Fibroblast of lung (primary cell): Measurements from ENCODE around the gene SLC7A14. TPM values are rescaled to one million over a fixed set of nuclear protein-coding genes. Genes with fewer than 3 reads are reported as not detected.

Source experiments
- DNase-seq, 2 donors: peaks; one replicate each; pipeline versions ENCODE4 v3.0.0 to v3.0.0-alpha.2; 2010; ENCODE audit warnings: low read depth in 2 of 2
- H2AFZ ChIP-seq: 2 replicates; pipeline ENCODE4 v1.5.1; 2012; ENCODE audit warnings: low read length, control low read depth, inconsistent platforms
- H3K27ac ChIP-seq: 2 replicates; pipeline ENCODE4 v1.5.1; 2011; ENCODE audit warnings: low read length, control low read depth; ENCODE audit not compliant: insufficient read depth
- H3K27me3 ChIP-seq: 2 replicates; pipeline ENCODE4 v1.5.1; 2011; ENCODE audit warnings: mild to moderate bottlenecking, low read length; ENCODE audit not compliant: control insufficient read depth, insufficient read depth
- H3K36me3 ChIP-seq: 2 replicates; pipeline ENCODE4 v1.5.1; 2011; ENCODE audit warnings: low read length; ENCODE audit not compliant: control insufficient read depth, insufficient read depth
- H3K4me1 ChIP-seq: 2 replicates; pipeline ENCODE4 v1.5.1; 2011; ENCODE audit warnings: low read length; ENCODE audit not compliant: control insufficient read depth, insufficient read depth; ENCODE audit errors: extremely low read depth
- H3K4me2 ChIP-seq: 2 replicates; pipeline ENCODE4 v1.5.1; 2011; ENCODE audit warnings: low read length, control low read depth; ENCODE audit not compliant: insufficient read depth; ENCODE audit errors: extremely low read depth
- H3K4me3 ChIP-seq, 4 experiments: fragments of 200-600 bp in 1 of 4; sonication (generic) in 1 of 4; replicated peaks in 1 of 4; 2 replicates each; pipeline ENCODE4 v1.5.1; 2011 to 2016; ENCODE audit warnings: low read length in 4 of 4, low read depth in 3 of 4, mild to moderate bottlenecking in 3 of 4, control low read depth in 2 of 4, inconsistent platforms in 1 of 4, mixed read lengths in 1 of 4; ENCODE audit not compliant: insufficient read depth in 1 of 4; ENCODE audit errors: control extremely low read depth in 1 of 4
- H3K79me2 ChIP-seq: 2 replicates; pipeline ENCODE4 v1.5.1; 2012; ENCODE audit warnings: mild to moderate bottlenecking, low read length, inconsistent platforms; ENCODE audit not compliant: control insufficient read depth, insufficient read depth
- H3K9ac ChIP-seq: 2 replicates; pipeline ENCODE4 v1.5.1; 2011; ENCODE audit warnings: mild to moderate bottlenecking, low read length, control low read depth; ENCODE audit not compliant: insufficient read depth
- H3K9me3 ChIP-seq: 2 replicates; pipeline ENCODE4 v1.5.1; 2012; ENCODE audit warnings: low read depth, low read length; ENCODE audit not compliant: control insufficient read depth, insufficient read depth
- H4K20me1 ChIP-seq: 2 replicates; pipeline ENCODE4 v1.5.1; 2011; ENCODE audit warnings: low read length; ENCODE audit not compliant: control insufficient read depth, insufficient read depth; ENCODE audit errors: extremely low read depth
- CTCF ChIP-seq, 2 donors: IDR thresholded peaks in 1 of 2; conservative IDR thresholded peaks in 1 of 2; 1 replicate in 1 of 2; 2 replicates in 1 of 2; pipeline ENCODE4 v1.5.1; 2011 to 2012; ENCODE audit warnings: low read length in 2 of 2, control low read depth in 1 of 2, inconsistent platforms in 1 of 2, low read depth in 1 of 2, mild to moderate bottlenecking in 1 of 2
- EZH2 ChIP-seq: IDR thresholded peaks from 2 replicates; pipeline ENCODE4 v1.5.1; 2012; ENCODE audit warnings: low read length, control low read depth, mild to moderate bottlenecking; ENCODE audit errors: missing control alignments
- polyA plus RNA-seq, 2 donors: library from polyadenylated mRNA; depleted of rRNA in 1 of 2; stranded (reverse) in 1 of 2; unstranded in 1 of 2; fragments of >200 nt; gene quantifications; 2 replicates each; pipeline ENCODE4 v1.2.1, GENCODE V29; 2011 to 2012; ENCODE audit warnings: missing spikeins in 1 of 2
- total RNA-seq: library from RNA; depleted of rRNA; stranded (reverse); fragments of >200 nt; gene quantifications from 2 replicates; pipeline ENCODE4 v1.2.1, GENCODE V29; 2014

The SLC7A14 gene
- total and polyA plus RNA-seq, 2 donors (not counting 1 experiment from before 2014, with no cell fraction given): 1.3 to 3.4 TPM

- Histone ChIP-seq H3K27ac (no peak overlapping the region), H3K4me1 (peaks cover 6% of the 10 kb centered on the region), H4K20me1 (no peaks in the 10 kb centered on the region), H3K9me3 (no peaks in the 10 kb centered on the region), H3K4me3 (no peak overlapping the region), H3K9ac (no peak overlapping the region), H3K79me2 (peaks cover 2% of the 10 kb centered on the region), H2AFZ (no peak overlapping the region), H3K4me2 (no peak overlapping the region), H3K36me3 (peaks cover 17% of the 10 kb centered on the region), H3K27me3 (no peaks in the 10 kb centered on the region)
- DNase-seq: no peak
- TF ChIP-seq EZH2 (no peak), CTCF (conservative IDR thresholded peaks at IDR 0.05 in 1 of 2, IDR thresholded peaks at IDR 0.05 in 1 of 2; ENCODE audit: low read depth in 1 of 2, low read length in 2 of 2) (no peak)
Measured at GRCh38 chr3:170438836-170439235, 147.0 kb downstream of the SLC7A14 start.

DNA sequence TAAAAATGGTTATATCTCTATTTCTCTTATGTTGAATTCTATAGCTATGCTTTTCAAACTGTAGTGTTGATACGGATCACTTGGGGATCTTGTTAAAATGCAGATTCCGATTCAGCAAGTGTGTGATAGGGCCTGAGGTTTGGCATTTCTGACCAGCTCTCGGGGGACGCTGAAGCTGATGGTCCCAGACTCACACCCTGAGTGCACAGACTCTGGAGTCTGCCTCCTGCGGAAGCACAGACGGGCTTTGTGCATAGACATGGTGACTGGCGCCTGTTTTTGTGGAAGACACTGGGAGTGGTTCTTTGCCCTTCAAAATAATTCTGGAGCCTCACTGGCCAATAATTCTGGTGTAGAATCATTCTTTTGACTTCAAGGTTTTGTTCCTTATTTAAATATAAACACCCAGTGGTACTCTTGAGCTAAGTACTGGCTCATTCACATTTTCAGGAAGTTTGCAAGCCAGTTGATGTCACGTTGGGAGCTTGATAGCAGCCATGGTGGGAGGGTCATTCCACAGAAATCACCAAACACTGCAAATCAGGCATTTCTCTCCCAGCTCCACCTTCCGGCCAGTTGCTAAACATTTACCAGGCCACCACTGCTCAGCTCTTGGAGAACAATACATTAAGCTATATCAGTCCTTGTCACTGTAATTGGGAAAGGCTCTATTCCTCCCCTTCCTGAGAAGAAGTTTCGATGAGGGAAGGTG lies 148.0 kb downstream of the SLC7A14 start:
- no peaks in the 10 kb centered on the region for H3K9me3 ChIP-seq
- H3K79me2 ChIP-seq: peaks cover 4% of the 10 kb centered on the region
- no peaks in the 10 kb centered on the region for H4K20me1 ChIP-seq
- no peak overlapping the region for H2AFZ ChIP-seq
- no peak overlapping the region for H3K4me2 ChIP-seq
- H3K27ac ChIP-seq: no peak overlapping the region
- H3K4me1 ChIP-seq: peaks cover 6% of the 10 kb centered on the region
- peaks cover 20% of the 10 kb centered on the region for H3K36me3 ChIP-seq
- H3K9ac ChIP-seq: no peak overlapping the region
- no peaks in the 10 kb centered on the region for H3K27me3 ChIP-seq
- no peak overlapping the region for H3K4me3 ChIP-seq
- DNase-seq: no peak
- no peak for TF ChIP-seq EZH2
- no peak for TF ChIP-seq CTCF (conservative IDR thresholded peaks at IDR 0.05 in 1 of 2, IDR thresholded peaks at IDR 0.05 in 1 of 2; ENCODE audit: low read depth in 1 of 2, low read length in 2 of 2)

DNA sequence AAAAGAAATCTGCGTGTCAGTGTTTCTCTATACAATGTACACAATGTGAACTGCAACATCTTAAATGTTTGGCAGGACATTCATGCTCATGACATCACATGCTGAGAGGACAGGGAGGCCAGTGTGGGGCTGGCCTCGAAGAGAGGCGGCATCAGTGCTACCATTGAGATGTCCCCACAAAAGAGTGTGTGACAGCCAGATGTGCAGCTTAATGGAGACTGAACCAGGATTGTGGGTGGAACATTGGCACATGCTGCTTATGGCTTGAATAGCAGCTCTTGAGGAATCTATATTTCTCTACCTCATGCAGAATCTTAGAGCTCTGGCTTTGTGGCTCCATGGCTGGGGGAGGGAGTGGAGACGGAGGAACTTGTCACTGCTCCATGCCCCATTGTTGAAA lies 148.7 kb downstream of the SLC7A14 start:
- H3K36me3 ChIP-seq: peaks cover 25% of the 10 kb centered on the region
- no peak overlapping the region for H2AFZ ChIP-seq
- no peaks in the 10 kb centered on the region for H3K27me3 ChIP-seq
- no peak overlapping the region for H3K9ac ChIP-seq
- DNase-seq: no peak
- no peaks in the 10 kb centered on the region for H3K9me3 ChIP-seq
- peaks cover 6% of the 10 kb centered on the region for H3K4me1 ChIP-seq
- TF ChIP-seq CTCF (conservative IDR thresholded peaks at IDR 0.05 in 1 of 2, IDR thresholded peaks at IDR 0.05 in 1 of 2; ENCODE audit: low read depth in 1 of 2, low read length in 2 of 2) (no peak), EZH2 (no peak)
- no peaks in the 10 kb centered on the region for H4K20me1 ChIP-seq
- no peak overlapping the region for H3K27ac ChIP-seq
- H3K4me3 ChIP-seq: no peak overlapping the region
- peaks cover 8% of the 10 kb centered on the region for H3K79me2 ChIP-seq
- no peak overlapping the region for H3K4me2 ChIP-seq
